ENCODE measurements around the gene PRICKLE4. TPM values are rescaled to one million over a fixed set of nuclear protein-coding genes. Genes with fewer than 3 reads are reported as not detected.

Gene PRICKLE4
- total and polyA plus RNA-seq, 2 of the 8 experiments (the other 6 are each of a cell fraction or from before 2014, with no cell fraction given), result 0.32 to 1.4 TPM

DNA sequence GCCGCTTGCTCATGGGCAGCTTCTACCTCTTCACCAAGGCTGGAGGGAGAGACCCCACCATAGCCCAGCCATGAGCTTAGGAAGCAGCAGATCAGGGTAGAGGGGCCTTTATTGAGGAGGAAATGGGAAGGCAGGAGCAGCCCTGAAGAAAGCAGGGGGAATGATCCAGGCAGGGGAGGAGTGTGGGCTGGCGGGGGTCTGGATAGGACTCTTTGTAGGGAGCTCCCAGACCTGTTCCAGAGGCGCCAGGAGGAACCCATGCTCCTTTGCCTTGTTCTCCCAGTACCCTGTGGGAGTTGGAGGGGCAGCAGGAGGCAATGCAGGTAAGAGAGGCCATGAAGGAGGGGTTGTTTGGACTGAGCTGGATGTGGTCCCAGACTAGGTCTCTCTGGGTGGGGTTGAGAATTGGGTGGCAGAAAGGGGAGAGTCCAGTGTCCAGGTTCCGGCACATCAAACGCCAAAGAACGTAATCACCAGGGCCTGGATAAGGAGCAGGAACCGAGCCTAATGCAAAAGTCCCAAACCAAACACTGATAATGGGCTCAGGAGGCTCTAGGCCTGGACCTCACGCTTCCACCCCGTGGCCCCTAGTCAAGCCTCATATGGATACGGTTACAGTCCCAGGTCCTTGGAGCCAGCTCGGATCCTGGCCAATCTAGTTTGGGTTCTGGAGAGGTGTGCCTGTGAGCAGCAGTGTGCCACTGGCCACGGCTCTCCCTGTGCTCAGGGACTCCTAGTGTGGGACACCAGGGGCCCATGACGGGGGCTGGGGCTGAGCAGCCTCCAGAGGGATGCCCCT, 21.3 kb upstream of the PRICKLE4 start:
- Histone ChIP-seq H2BK5ac (ENCODE audit: low read depth, low read length) (no peak overlapping the region), H3K56ac (replicated peaks; ENCODE audit: insufficient read length, low read depth, low read length) (no peak overlapping the region), H3K4me2 (ENCODE audit: insufficient read depth in 1 of 2, low read depth in 2 of 2, low read length in 2 of 2) (no peak overlapping the region), H3K4me3 (ENCODE audit: extremely low read depth in 1 of 4, insufficient read depth in 2 of 4, low read depth in 3 of 4, low read length in 4 of 4) (no peak overlapping the region), H3K9me3 (ENCODE audit: insufficient read depth in 2 of 2, low read depth in 1 of 2, low read length in 1 of 2) (no peaks in the 10 kb centered on the region), H3K79me2 (ENCODE audit: control insufficient read depth in 1 of 2, insufficient read depth in 2 of 2, low read length in 2 of 2) (no peaks in the 10 kb centered on the region), H4K5ac (ENCODE audit: insufficient read length, low read depth, low read length) (no peak overlapping the region), H3K14ac (ENCODE audit: insufficient read length) (no peak overlapping the region), H3K18ac (ENCODE audit: extremely low read depth, low read length) (no peak overlapping the region), H3K4me1 (replicated peaks in 1 of 4; ENCODE audit: control insufficient read depth in 3 of 4, insufficient read depth in 4 of 4, low read length in 3 of 4) (peaks cover 0 to 3% (median 0%) of the 10 kb centered on the region in 4 experiments; a peak in 2 of 7 replicates), H2BK20ac (ENCODE audit: low read length) (no peak overlapping the region), H3K36me3 (ENCODE audit: control insufficient read depth in 2 of 4, insufficient read depth in 4 of 4, low read length in 3 of 4) (no peaks in the 10 kb centered on the region), H2AK5ac (ENCODE audit: low read depth, low read length) (no peak overlapping the region), H3K79me1 (ENCODE audit: low read depth, low read length) (no peaks in the 10 kb centered on the region), H3K23me2 (ENCODE audit: low read depth, low read length) (no peaks in the 10 kb centered on the region), H3K4ac (replicated peaks; ENCODE audit: insufficient read length, low read depth, low read length) (no peak overlapping the region), H2BK120ac (replicated peaks; ENCODE audit: low read depth, low read length) (no peak overlapping the region), H3K27me3 (replicated peaks in 1 of 4; ENCODE audit: control insufficient read depth in 3 of 4, extremely low read depth in 1 of 4, insufficient read depth in 3 of 4, low read length in 3 of 4) (no peaks in the 10 kb centered on the region; a peak in 1 of 7 replicates), H4K91ac (replicated peaks; ENCODE audit: insufficient read length, low read length) (no peak overlapping the region), H3K27ac (ENCODE audit: low read depth, low read length) (no peak overlapping the region), H2AFZ (ENCODE audit: low read length) (no peak overlapping the region), H4K20me1 (replicated peaks in 1 of 2; ENCODE audit: control insufficient read depth in 1 of 2, insufficient read depth in 2 of 2, low read length in 2 of 2) (no peaks in the 10 kb centered on the region), H2BK12ac (ENCODE audit: low read depth, low read length) (no peak overlapping the region; the same call in 1 of the 2 replicates), H2BK15ac (ENCODE audit: low read length) (no peak overlapping the region), H3K9ac (replicated peaks in 1 of 4; ENCODE audit: extremely low read depth in 1 of 4, low read depth in 3 of 4, low read length in 3 of 4) (no peak overlapping the region), H4K8ac (ENCODE audit: extremely low read depth, insufficient read depth, low read length) (no peak overlapping the region; the same call in 1 of the 2 replicates), H3K23ac (ENCODE audit: insufficient read length) (no peak overlapping the region)
- WGBS, 2 experiments (ENCODE audit: extremely low coverage in 1 of 2, insufficient coverage in 1 of 2, insufficient read length in 1 of 2, insufficient replicate concordance in 2 of 2, low coverage in 1 of 2, low lambda C conversion rate in 2 of 2, missing lambda C conversion rate in 1 of 2), result 88% methylated on average over 13 of the region's 13 CpGs; no CpG with 5 or more reads in 1 of the 2 experiments
- no peak for FAIRE-seq
- ChIA-PET POLR2A (ENCODE audit: partially characterized antibody) (no interaction called here), CTCF (ENCODE audit: partially characterized antibody) (interaction anchor here (0.6 to 2.3 kb wide), 4 partner anchors 9 to 91 kb away, joined by 3 to 12 read pairs (median 4); no protein-coding TSS in a partner anchor)
- TF ChIP-seq POLR2AphosphoS5 (IDR thresholded peaks at IDR 0.05; ENCODE audit: low read depth, low read length) (no peak), SUZ12 (IDR thresholded peaks at IDR 0.05; ENCODE audit: low read length) (no peak), TAF7 (optimal IDR thresholded peaks at IDR 0.05; ENCODE audit: borderline replicate concordance, low read depth, low read length) (no peak), KDM5A (IDR thresholded peaks at IDR 0.05; ENCODE audit: low read length) (no peak), POLR2A (IDR thresholded peaks at IDR 0.05; ENCODE audit: control extremely low read depth in 1 of 2, low read depth in 2 of 2, low read length in 2 of 2) (no peak)
- DNase-seq (ENCODE audit: low read depth in 1 of 2, low spot score in 2 of 2), result no peak
